HG03442 (cell line): ENCODE data around the gene CNTNAP2.

Experiments
- ATAC-seq: cut with Tn5 transposase; IDR thresholded peaks from one replicate; pipeline ENCODE4 v1.9.1; 2021; ENCODE audit warnings: mild to moderate bottlenecking, moderate library complexity; ENCODE audit not compliant: unreplicated experiment

CNTNAP2 gene

DNA sequence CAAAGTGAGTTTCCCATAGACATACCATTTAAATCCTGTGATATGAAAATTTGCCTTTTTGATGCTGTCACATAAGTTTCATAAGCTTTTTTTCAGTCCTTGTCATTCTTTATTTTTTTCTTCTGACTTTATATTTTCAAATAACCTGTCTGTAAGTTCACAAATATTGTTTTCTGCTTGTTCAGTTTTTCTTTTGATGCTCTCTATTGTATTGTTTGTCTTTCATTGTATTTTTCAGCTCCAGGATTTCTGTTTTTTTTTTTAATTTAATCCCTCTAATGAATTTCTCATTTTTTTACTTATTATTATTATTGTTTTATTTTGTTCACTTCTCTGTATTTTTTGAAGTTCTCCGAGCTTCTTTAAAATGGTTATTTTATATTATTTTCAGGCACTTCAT, 623.4 kb downstream of the CNTNAP2 start:
- ATAC-seq, result no peak

DNA sequence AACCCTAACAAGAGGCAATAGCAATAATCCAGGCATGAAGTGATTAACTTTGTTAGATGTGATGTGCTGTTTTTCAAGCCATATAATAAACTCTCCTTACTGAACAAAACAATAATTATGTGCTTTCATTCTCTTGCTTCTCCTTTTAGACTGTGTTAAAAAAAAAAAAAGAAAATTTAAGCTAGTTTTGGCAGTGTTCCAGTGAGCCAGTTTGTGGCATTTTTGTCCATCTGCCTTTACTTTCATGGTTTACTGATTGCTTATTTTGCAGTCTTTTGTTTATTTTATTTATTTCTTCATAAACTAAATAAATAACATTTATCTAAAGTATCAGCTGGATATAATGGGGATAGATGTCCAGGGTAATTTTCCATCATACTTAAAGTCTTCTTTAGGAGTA, 625.3 kb downstream of the CNTNAP2 start:
- no peak for ATAC-seq

DNA sequence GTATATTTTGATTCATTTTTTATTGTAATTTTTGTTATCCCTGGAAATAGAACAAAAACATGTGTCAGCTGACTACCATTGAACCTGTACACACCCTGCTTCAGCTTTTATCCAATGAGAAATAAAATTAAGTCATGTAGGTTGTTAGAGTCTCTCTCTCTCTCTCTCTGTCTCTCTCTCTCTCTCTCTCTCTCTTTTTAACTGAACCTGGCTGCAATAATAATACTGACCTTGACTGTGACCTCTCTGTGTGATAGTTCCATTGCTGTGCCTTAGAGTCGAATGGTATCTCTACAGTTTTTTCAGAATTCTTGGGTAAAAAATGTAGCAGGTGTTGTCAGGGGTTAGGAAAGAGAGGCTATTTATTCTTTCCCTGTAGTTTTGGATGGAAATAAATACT, 637.8 kb downstream of the CNTNAP2 start:
- ATAC-seq, result no peak

DNA sequence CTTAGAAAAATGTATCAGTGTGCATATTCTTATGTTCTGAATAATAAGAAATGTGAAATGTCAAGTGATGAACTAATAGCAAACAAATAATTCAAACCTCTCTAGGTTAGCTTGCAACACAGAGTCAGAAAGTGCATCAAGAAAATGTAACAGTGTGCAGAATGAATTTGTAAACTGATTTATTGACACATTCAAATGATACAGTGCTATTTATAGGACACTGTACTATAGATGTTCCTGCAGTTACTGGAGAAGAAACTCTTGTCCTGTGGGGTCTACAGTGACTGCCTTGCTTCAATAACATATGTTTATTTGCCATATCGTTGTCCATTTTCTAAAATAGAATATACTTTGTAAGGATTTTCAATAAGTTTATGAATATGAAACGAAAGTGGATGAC, 639.0 kb downstream of the CNTNAP2 start:
- ATAC-seq, result no peak

DNA sequence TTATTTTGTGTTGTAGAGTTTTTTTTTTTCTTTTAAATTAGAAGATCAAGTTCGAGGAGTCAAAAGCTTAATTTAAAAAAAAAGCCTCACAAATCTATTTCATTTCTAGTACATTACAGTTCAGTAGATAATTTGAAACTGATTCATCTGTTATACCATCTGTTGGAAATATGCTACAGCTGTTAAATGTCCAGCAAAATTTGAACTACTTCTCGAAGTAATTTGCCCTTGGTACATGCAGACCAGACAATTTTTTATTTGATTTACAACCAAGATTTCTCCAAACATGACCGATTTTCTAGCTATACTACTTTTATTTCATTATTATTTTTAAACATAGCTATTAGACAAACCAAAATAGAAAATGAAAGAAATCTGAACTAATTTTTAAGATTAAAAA, 647.9 kb downstream of the CNTNAP2 start:
- ATAC-seq, result no peak

DNA sequence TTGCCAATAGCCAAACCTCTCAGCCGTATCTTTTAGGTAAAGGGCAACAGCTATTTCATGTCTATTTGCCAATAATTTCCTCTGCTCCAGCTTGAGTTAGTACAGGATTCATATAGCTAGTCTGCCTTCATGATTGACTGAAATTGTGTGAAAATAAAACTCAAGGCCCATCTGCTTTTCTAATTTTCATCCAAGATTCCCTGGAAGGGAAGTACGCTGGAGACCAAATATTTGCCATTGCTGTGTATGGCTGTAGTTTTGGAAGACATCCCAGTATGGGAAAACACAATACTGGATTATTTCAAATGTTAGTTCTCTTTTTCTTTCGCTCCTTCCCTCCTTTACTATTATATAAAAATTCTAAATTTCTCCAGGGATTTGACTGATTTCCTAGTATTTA, 652.4 kb downstream of the CNTNAP2 start:
- ATAC-seq, result no peak

DNA sequence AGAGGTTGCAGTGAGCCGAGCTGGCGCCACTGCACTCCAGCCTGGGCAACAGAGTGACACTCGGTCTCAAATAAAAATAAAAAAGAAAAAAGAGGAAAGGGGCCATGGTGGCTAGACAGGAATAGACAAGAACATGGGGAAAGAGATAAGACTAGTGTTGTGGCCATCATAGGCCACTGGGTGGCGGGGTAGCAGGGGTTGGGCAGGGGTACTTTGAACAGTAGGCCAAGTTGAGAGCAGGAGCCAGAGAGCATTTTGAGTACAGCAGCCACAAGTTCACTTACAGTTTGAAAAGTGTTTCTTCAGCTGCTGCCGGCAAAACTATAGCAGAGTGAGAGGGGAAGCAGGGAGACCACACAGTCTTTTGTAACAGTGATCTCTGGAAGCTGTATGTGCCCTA, 656.0 kb downstream of the CNTNAP2 start:
- ATAC-seq, result no peak

DNA sequence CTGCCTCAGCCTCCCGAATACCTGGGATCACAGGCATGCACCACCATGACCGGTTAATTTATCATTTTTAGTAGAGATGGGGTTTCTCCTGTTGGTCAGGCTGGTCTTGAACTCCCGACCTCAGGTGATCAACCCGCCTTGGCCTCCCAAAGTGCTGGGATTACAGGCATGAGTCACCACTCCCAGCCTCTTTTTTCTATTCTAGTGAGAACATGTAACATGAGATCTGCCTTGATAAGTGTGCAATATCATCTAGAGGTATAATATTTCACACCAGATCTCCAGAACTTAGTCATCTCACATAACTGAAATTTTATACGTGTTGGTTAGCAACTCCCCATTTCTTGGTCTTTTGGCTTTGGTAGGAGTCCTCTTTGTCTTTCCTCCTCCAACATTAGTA, 656.9 kb downstream of the CNTNAP2 start:
- ATAC-seq, result no peak

DNA sequence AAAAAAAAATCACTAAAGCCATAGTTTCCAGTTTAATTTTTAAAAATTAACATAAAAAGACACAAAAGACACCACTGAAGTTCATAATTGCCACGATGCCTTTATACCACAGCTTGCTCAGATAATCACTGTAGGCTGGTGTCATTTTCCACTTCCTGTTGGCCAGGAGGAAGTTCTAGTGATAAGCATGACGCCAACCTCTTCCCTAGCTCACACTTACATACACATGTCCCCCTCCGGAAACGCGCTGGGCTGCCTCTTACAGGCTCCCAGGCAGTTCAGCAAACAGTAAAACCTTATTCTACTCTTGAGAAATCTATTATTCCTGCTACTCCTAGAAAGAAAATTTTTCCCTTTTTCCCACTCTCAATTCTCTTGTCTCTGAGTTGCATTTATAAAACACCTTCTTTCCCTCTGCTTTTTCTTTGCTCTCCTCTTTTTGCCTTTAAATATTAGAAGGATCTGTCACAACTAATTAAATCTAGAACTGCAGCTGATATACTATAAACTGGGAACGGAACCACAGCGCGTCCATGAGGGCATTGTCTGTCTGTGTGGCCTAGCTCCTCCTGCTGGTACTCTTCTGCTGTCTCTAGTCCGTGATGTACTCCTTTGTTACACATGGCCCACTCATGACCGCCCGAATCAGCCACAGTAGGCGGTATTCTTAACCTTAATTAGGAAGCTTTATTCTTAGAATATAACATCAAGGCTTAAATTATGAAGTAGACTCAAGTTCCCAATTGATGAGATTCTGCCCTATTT, 664.9 kb downstream of the CNTNAP2 start:
- ATAC-seq, result no peak

DNA sequence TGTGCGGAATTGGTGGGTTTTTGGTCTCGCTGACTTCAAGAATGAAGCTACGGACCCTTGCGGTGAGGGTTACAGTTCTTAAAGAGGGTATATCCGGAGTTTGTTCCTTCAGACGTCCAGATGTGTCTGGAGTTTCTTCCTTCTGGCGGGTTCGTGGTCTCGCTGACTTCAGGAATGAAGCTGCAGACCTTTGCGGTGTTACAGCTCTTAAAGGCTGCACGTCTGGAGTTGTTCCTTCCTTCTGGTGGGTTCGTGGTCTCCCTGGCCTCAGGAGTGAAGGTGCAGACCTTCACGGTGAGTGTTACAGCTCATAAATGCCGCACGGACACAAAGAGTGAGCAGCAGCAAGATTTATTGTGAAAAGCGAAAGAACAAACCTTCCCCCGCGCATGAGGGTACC, 670.7 kb downstream of the CNTNAP2 start:
- ATAC-seq, result no peak

DNA sequence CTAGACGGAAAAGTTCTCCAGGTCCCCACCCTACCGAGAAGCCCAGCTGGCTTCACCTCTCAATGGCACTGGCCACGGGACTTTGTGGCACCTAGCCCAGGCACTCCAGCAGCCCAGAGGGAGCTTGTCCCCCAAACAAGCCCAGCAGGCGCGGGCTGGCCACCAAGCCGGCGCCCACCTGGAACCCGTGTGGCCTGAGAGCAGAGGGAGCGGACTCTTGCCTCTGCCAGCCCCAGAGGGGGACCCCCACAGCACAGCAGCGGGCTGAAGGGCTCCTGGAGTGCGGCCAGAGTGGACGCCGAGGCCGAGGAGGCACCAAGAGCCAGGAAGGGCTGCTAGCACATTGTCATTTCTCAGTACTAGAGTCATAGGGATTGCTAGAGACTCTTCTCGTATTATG, 671.4 kb downstream of the CNTNAP2 start:
- no peak for ATAC-seq

DNA sequence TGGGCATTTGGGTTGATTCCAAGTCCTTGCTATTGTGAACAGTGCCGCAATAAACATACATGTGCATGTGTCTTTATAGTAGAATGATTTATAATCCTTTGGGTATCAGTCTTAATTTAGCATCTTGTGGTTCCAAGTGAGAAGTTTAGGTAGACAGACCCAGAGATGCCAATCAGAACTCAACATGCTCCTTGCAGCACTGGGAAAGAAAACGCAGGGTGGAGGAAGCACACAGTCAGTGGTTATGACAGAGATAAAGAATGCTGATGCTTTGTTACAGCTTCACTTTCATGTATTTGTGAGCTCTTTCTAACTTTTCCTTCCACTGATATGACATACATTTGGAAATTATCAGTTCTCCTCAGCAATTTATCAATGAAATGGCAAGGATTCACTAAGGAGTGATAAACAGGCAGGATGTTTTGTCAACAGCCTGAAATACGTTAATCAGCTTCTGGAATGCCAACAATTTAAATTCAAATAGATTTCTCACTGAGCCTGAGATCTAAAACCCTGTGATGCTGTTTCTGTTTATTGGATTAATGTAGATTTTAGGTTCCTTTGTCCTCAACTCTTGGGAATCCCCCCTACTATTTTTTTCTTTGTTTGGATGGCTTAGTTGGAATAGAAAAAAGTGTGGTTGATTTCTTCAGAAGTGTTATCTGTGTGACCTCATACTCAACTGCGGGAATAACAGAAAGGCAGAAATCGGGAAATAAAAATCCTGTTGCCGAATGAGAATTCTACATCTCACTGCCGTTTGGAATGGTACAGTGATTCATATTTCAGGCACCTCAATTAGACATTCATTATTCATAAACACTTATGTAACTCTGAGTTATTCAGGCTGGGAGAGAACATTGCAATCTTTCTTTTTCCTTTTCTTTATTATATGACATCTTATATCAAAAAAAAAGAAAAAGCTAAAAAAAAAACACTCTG, 675.0 kb downstream of the CNTNAP2 start:
- ATAC-seq, result no peak

DNA sequence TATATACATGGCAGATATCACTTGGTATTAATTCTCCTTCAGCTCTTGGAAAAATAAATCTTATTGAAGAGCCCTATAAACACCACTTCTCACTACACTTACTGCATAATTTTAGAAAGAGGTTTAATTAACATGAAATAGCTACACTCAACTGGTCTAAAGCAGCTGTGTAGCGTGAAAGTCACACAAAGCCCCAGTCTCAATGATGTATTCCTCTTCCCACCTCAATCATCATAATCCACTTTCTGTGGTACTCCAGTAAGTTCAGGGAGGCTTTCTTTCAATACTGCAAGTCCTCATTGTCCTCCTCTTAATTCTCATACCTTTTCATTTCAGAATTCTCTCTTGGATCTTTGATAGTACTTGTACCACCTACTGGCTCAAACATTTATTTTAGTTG, 688.0 kb downstream of the CNTNAP2 start:
- no peak for ATAC-seq

DNA sequence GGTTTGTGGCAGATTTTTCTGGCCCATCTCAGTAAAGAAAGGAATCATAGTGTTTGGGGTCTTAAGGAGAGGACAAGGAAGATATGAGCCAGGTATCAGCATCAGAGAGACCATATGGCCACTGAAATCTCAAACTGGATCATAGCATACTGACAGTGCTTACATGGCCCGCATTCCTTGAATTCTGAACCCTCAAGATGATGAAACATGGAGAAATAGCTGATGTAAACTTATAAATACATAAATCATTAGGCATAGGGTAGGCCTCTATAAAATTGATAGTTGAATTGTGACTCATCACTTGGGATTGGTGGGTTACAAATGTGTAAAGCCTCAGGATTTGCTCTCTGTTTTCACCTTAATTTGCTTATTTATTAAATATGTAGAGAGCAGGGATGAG, 688.5 kb downstream of the CNTNAP2 start:
- ATAC-seq, result no peak

DNA sequence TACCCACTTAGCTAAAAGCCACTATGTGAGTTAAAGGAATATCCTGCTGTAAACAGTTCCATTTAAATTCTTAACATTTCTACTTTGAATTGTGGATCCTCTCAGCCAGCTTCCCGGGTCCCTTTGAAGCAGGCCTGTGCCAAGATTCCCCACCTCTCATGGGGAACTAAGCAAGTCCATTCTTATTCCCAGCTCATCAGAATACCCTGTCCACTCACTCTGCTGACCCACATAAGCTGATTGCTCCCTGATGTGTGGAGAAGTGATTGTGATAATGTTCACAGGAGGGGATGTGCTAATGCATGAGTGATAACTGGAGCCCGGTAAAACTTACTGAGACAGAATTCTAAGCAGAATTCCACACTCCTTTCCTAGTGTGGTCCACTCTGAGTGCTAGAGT, 709.7 kb downstream of the CNTNAP2 start:
- no peak for ATAC-seq

DNA sequence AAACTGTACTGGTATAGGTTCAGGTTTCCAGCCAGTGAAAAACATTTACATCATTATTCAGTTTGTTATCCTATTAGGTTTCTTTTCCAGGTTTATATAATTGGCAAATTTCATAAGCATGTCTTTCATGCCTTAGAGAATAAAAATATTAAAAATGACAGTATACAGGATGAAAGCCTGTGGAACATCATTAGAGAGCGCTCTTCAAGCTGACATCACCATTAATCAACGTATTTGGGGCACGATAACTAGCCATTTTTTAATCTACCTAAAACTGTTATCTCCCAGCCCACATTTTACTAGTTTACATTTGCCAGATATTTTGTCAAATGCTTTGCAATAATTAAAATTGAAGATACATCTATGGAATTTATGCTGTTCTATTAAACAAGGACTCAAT, 714.1 kb downstream of the CNTNAP2 start:
- no peak for ATAC-seq

DNA sequence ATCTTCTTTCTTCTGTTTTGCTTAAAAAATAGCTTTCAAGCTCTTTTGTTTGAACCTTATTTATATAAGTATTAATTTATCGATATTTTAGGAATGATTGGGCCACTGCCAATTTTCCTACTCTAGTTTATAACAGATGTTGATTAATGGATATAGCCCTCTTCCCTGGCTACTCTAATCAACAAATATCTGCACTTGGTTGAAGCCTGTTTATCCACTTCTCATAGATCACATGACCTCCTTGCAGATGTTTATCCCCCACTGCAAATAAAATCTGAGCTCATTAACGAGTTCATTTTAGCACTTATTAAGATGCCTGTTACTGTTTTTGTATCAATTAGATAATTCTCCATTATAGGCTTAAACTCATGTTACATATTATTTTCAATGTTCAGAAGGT, 715.3 kb downstream of the CNTNAP2 start:
- ATAC-seq, result no peak

DNA sequence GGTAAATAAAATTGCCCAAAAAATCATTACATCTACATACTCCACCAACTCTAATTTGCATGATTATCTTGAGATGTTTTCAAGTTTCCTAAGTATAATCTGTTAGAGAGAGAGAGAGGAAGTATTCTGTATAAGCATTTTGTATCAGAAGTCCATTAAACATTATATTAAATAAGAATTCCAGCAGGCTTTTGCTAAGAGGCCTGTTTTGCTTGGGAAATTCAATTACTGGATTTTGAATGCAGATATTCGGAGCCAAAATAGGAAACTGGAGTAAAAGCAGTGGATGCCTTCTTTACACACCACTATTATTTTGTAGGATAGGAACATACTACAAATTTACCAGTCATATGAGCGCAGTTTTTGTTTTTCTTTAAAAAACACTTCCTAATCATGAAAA, 727.8 kb downstream of the CNTNAP2 start:
- ATAC-seq, result no peak

DNA sequence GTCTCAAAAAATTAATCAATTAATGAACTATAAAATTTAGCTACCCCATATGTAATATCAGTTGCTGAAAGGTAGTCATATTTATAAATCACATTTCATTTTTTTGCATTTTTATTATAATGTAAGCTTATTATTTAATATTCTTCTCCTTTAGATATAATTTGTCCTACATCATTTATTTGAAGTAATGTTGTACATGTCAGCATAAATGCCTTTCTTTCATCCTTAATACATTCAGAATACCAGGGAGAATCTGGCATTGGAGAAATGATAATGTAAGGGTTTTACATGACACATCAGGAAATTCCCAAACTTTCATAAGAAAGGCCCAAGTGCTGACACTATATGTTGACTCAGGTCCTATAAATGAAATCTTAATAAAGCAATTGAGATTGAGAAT, 742.1 kb downstream of the CNTNAP2 start:
- no peak for ATAC-seq

DNA sequence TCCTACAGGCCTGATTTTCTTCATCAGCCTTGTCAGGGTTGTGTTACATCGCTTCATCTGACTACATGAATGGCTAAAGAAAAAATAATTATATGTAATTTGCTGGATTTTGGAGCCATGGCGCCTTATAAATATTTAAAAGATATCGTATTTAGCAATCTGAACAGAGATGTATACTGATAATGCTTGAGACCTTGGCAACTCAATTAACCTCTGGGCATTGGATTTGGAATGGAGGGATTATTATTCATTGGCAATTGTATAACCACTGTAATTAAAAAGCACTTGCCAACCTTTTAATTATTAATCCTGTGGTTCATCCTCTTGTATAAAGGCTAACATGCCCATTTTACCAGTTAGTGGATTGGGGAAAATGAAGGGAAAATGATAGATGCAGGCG, 745.1 kb downstream of the CNTNAP2 start:
- ATAC-seq, result no peak

DNA sequence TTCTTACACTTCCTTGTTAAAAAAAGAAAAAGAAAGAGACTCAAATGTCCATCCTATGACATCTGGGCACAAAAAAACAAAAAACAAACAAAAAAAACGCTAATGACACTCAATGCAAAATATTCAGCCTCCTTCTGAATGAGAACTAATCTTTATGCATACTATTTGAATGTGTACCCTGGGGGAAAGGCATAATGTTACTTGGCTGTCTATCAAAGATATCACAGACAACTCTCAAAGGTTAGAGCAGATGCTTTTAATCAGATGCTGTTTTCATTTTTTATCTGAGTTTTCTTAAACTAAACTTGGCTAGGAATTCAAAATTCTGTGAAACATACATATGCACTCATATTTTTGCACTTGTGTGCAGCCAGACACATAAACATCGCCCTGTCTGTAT, 745.8 kb downstream of the CNTNAP2 start:
- no peak for ATAC-seq

DNA sequence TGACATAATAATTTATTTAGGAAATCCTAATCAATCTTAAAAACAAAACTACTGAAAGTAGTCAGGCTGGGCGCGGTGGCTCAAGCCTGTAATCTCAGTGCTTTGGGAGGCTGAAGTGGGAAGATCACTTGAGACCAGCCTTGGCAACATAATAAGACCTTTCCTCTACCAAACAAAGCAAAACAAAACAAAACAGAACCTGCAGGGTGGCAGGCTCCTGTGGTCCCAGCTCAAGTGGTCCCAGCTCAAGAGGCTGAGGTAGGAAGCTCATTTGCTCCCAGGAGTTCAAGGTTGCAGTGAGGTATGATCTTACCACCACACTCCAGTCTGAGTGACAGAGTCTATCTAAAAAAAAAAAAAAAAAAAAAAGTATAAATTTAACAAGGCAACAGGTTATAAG, 748.0 kb downstream of the CNTNAP2 start:
- no peak for ATAC-seq
